Measurements from ENCODE around the gene CHPF.

The CHPF gene

GRCh38 chr2:219501849-219502248 lies 41.8 kb downstream of the CHPF start:
- peaks cover 6 to 9% of the 10 kb centered on the region in 2 donors for H3K4me1 ChIP-seq (ENCODE audit: control insufficient read depth in 2 of 2, insufficient read depth in 1 of 2, low read depth in 1 of 2, low read length in 2 of 2)
- no peaks in the 10 kb centered on the region for H3K9me3 ChIP-seq (replicated peaks in 1 of 2; ENCODE audit: control insufficient read depth in 2 of 2, insufficient read depth in 1 of 2, low read depth in 1 of 2, low read length in 2 of 2)
- H3K4ac ChIP-seq (ENCODE audit: low read length), result no peak overlapping the region
- no peak for DNase-seq (ENCODE audit: low spot score)
- no peak overlapping the region for H3K4me2 ChIP-seq (ENCODE audit: insufficient read depth, low read length, poor library complexity, severe bottlenecking)
- H3K36me3 ChIP-seq (replicated peaks in 1 of 2; ENCODE audit: control insufficient read depth in 2 of 2, insufficient read depth in 2 of 2, low read length in 2 of 2), result peaks cover 5% of the 10 kb centered on the region in 2 donors
- H2BK15ac ChIP-seq (ENCODE audit: low read length), result no peak overlapping the region
- no peak overlapping the region for H3K9ac ChIP-seq (ENCODE audit: low read depth, low read length, poor library complexity)
- no peak overlapping the region for H3K14ac ChIP-seq (ENCODE audit: low read length)
- H2BK120ac ChIP-seq (ENCODE audit: low read depth, low read length), result no peak overlapping the region
- no peak overlapping the region for H2BK12ac ChIP-seq (ENCODE audit: low read length)
- H3K18ac ChIP-seq (ENCODE audit: low read length), result no peak overlapping the region
- H2AFZ ChIP-seq (ENCODE audit: low read length), result no peak overlapping the region
- H3K27me3 ChIP-seq (ENCODE audit: control insufficient read depth in 3 of 3, insufficient read depth in 3 of 3, low read depth in 1 of 3, low read length in 3 of 3), result peaks cover 11 to 16% (median 12%) of the 10 kb centered on the region in 3 experiments
- no peak overlapping the region for H4K91ac ChIP-seq (ENCODE audit: low read depth, low read length, poor library complexity)
- H3K27ac ChIP-seq (replicated peaks; ENCODE audit: low read length), result no peak overlapping the region
- WGBS, 2 donors (ENCODE audit: extremely low coverage in 2 of 2, insufficient read length in 2 of 2, insufficient replicate concordance in 1 of 2), result no CpG with 5 or more reads among the region's 14 CpGs
- H3K79me1 ChIP-seq (ENCODE audit: low read depth, low read length), result no peaks in the 10 kb centered on the region
- no peak overlapping the region for H3K23ac ChIP-seq (ENCODE audit: low read depth, low read length, poor library complexity)
- H2BK5ac ChIP-seq (ENCODE audit: low read length), result no peak overlapping the region
- H4K8ac ChIP-seq (ENCODE audit: low read depth, low read length), result no peak overlapping the region
- H2AK5ac ChIP-seq (ENCODE audit: low read depth, low read length), result no peak overlapping the region
- no peak overlapping the region for H3K4me3 ChIP-seq (ENCODE audit: low read length in 2 of 2)

GRCh38 chr2:219500135-219500534 lies 43.5 kb downstream of the CHPF start:
- no peak overlapping the region for H3K14ac ChIP-seq (ENCODE audit: low read length)
- H3K4me3 ChIP-seq (ENCODE audit: low read length in 2 of 2), result no peak overlapping the region
- no peak overlapping the region for H3K23ac ChIP-seq (ENCODE audit: low read depth, low read length, poor library complexity)
- H3K36me3 ChIP-seq (replicated peaks in 1 of 2; ENCODE audit: control insufficient read depth in 2 of 2, insufficient read depth in 2 of 2, low read length in 2 of 2), result peaks cover 0 to 5% of the 10 kb centered on the region in 2 donors
- no peak overlapping the region for H3K27ac ChIP-seq (replicated peaks; ENCODE audit: low read length)
- no peak overlapping the region for H3K4ac ChIP-seq (ENCODE audit: low read length)
- H3K4me1 ChIP-seq (ENCODE audit: control insufficient read depth in 2 of 2, insufficient read depth in 1 of 2, low read depth in 1 of 2, low read length in 2 of 2), result peaks cover 7 to 10% of the 10 kb centered on the region in 2 donors
- no peak overlapping the region for H2AFZ ChIP-seq (ENCODE audit: low read length)
- DNase-seq (ENCODE audit: low spot score), result no peak
- no CpG with 5 or more reads among the region's 2 CpGs for WGBS, 2 donors (ENCODE audit: extremely low coverage in 2 of 2, insufficient read length in 2 of 2, insufficient replicate concordance in 1 of 2)
- H2BK120ac ChIP-seq (ENCODE audit: low read depth, low read length), result no peak overlapping the region
- no peak overlapping the region for H3K9ac ChIP-seq (ENCODE audit: low read depth, low read length, poor library complexity)
- no peak overlapping the region for H3K18ac ChIP-seq (ENCODE audit: low read length)
- H3K4me2 ChIP-seq (ENCODE audit: insufficient read depth, low read length, poor library complexity, severe bottlenecking), result no peak overlapping the region
- no peaks in the 10 kb centered on the region for H3K79me1 ChIP-seq (ENCODE audit: low read depth, low read length)
- H4K91ac ChIP-seq (ENCODE audit: low read depth, low read length, poor library complexity), result no peak overlapping the region
- H2BK12ac ChIP-seq (ENCODE audit: low read length), result no peak overlapping the region
- no peak overlapping the region for H2BK5ac ChIP-seq (ENCODE audit: low read length)
- no peak overlapping the region for H2BK15ac ChIP-seq (ENCODE audit: low read length)
- H4K8ac ChIP-seq (ENCODE audit: low read depth, low read length), result no peak overlapping the region
- no peaks in the 10 kb centered on the region for H3K9me3 ChIP-seq (replicated peaks in 1 of 2; ENCODE audit: control insufficient read depth in 2 of 2, insufficient read depth in 1 of 2, low read depth in 1 of 2, low read length in 2 of 2)
- H2AK5ac ChIP-seq (ENCODE audit: low read depth, low read length), result no peak overlapping the region
- H3K27me3 ChIP-seq (ENCODE audit: control insufficient read depth in 3 of 3, insufficient read depth in 3 of 3, low read depth in 1 of 3, low read length in 3 of 3), result peaks cover 13 to 33% (median 20%) of the 10 kb centered on the region in 3 experiments

GRCh38 chr2:219499555-219499954 lies 44.1 kb downstream of the CHPF start:
- no peaks in the 10 kb centered on the region for H3K79me1 ChIP-seq (ENCODE audit: low read depth, low read length)
- H3K36me3 ChIP-seq (replicated peaks in 1 of 2; ENCODE audit: control insufficient read depth in 2 of 2, insufficient read depth in 2 of 2, low read length in 2 of 2), result peaks cover 0 to 2% of the 10 kb centered on the region in 2 donors
- peak overlapping the region; percentile 21 for H3K4me2 ChIP-seq (ENCODE audit: insufficient read depth, low read length, poor library complexity, severe bottlenecking)
- no CpG with 5 or more reads among the region's 1 CpG for WGBS, 2 donors (ENCODE audit: extremely low coverage in 2 of 2, insufficient read length in 2 of 2, insufficient replicate concordance in 1 of 2)
- H2AFZ ChIP-seq (ENCODE audit: low read length), result no peak overlapping the region
- H3K9ac ChIP-seq (ENCODE audit: low read depth, low read length, poor library complexity), result no peak overlapping the region
- H3K14ac ChIP-seq (ENCODE audit: low read length), result no peak overlapping the region
- H2BK120ac ChIP-seq (ENCODE audit: low read depth, low read length), result no peak overlapping the region
- peak overlapping the region; percentile 5 for H2AK5ac ChIP-seq (ENCODE audit: low read depth, low read length)
- peaks cover 16 to 38% (median 20%) of the 10 kb centered on the region in 3 experiments for H3K27me3 ChIP-seq (ENCODE audit: control insufficient read depth in 3 of 3, insufficient read depth in 3 of 3, low read depth in 1 of 3, low read length in 3 of 3)
- no peaks in the 10 kb centered on the region for H3K9me3 ChIP-seq (replicated peaks in 1 of 2; ENCODE audit: control insufficient read depth in 2 of 2, insufficient read depth in 1 of 2, low read depth in 1 of 2, low read length in 2 of 2)
- DNase-seq (ENCODE audit: low spot score), result no peak
- H4K8ac ChIP-seq (ENCODE audit: low read depth, low read length), result no peak overlapping the region
- H3K4me1 ChIP-seq (ENCODE audit: control insufficient read depth in 2 of 2, insufficient read depth in 1 of 2, low read depth in 1 of 2, low read length in 2 of 2), result peaks cover 7 to 10% of the 10 kb centered on the region in 2 donors
- H2BK12ac ChIP-seq (ENCODE audit: low read length), result no peak overlapping the region
- no peak overlapping the region for H3K4ac ChIP-seq (ENCODE audit: low read length)
- H3K27ac ChIP-seq (replicated peaks; ENCODE audit: low read length), result no peak overlapping the region
- H3K23ac ChIP-seq (ENCODE audit: low read depth, low read length, poor library complexity), result no peak overlapping the region
- H2BK5ac ChIP-seq (ENCODE audit: low read length), result no peak overlapping the region
- H4K91ac ChIP-seq (ENCODE audit: low read depth, low read length, poor library complexity), result no peak overlapping the region
- peak overlapping the region in 1 of 2 donors; percentile 59 for H3K4me3 ChIP-seq (ENCODE audit: low read length in 2 of 2)
- no peak overlapping the region for H3K18ac ChIP-seq (ENCODE audit: low read length)
- H2BK15ac ChIP-seq (ENCODE audit: low read length), result no peak overlapping the region

- Histone ChIP-seq H3K23ac (ENCODE audit: low read depth, low read length, poor library complexity) (no peak overlapping the region), H3K4me2 (ENCODE audit: insufficient read depth, low read length, poor library complexity, severe bottlenecking) (peak overlapping the region; percentile 59), H2AFZ (ENCODE audit: low read length) (peak overlapping the region; percentile 96), H3K27ac (replicated peaks; ENCODE audit: low read length) (no peak overlapping the region), H3K4ac (ENCODE audit: low read length) (no peak overlapping the region), H4K91ac (ENCODE audit: low read depth, low read length, poor library complexity) (no peak overlapping the region), H3K9ac (ENCODE audit: low read depth, low read length, poor library complexity) (no peak overlapping the region), H3K4me3 (ENCODE audit: low read length in 2 of 2) (peak overlapping the region; percentile 59 to 83), H4K8ac (ENCODE audit: low read depth, low read length) (no peak overlapping the region), H3K36me3 (replicated peaks in 1 of 2; ENCODE audit: control insufficient read depth in 2 of 2, insufficient read depth in 2 of 2, low read length in 2 of 2) (peaks cover 0 to 2% of the 10 kb centered on the region in 2 donors), H3K18ac (ENCODE audit: low read length) (no peak overlapping the region), H3K27me3 (ENCODE audit: control insufficient read depth in 3 of 3, insufficient read depth in 3 of 3, low read depth in 1 of 3, low read length in 3 of 3) (peaks cover 20 to 42% (median 21%) of the 10 kb centered on the region in 3 experiments), H3K79me1 (ENCODE audit: low read depth, low read length) (no peaks in the 10 kb centered on the region), H3K9me3 (replicated peaks in 1 of 2; ENCODE audit: control insufficient read depth in 2 of 2, insufficient read depth in 1 of 2, low read depth in 1 of 2, low read length in 2 of 2) (no peaks in the 10 kb centered on the region), H3K4me1 (ENCODE audit: control insufficient read depth in 2 of 2, insufficient read depth in 1 of 2, low read depth in 1 of 2, low read length in 2 of 2) (peaks cover 7 to 10% of the 10 kb centered on the region in 2 donors), H2BK5ac (ENCODE audit: low read length) (no peak overlapping the region), H2BK15ac (ENCODE audit: low read length) (no peak overlapping the region), H3K14ac (ENCODE audit: low read length) (no peak overlapping the region), H2BK120ac (ENCODE audit: low read depth, low read length) (no peak overlapping the region), H2AK5ac (ENCODE audit: low read depth, low read length) (no peak overlapping the region), H2BK12ac (ENCODE audit: low read length) (no peak overlapping the region)
- no CpG with 5 or more reads among the region's 3 CpGs for WGBS, 2 donors (ENCODE audit: extremely low coverage in 2 of 2, insufficient read length in 2 of 2, insufficient replicate concordance in 1 of 2)
- no peak for DNase-seq (ENCODE audit: low spot score)
Observed at GRCh38 chr2:219499058-219499307, 44.6 kb downstream of the CHPF start.
